Measurements from ENCODE around the gene MTCL1. TPM values are rescaled to one million over a fixed set of nuclear protein-coding genes. Genes with fewer than 3 reads are reported as not detected.

MTCL1 gene
- total RNA-seq, 2 experiments from 2014 or later: 0.14 to 0.43 TPM

- Mint-ChIP-seq H3K4me3 (no peak overlapping the region), H3K9me3 (no peaks in the 10 kb centered on the region), H3K4me1 (peaks cover 12% of the 10 kb centered on the region), H3K27ac (no peak overlapping the region), H3K36me3 (no peaks in the 10 kb centered on the region), H3K27me3 (no peaks in the 10 kb centered on the region)
- no peak for DNase-seq
These were observed 85.9 kb downstream of the MTCL1 start for GRCh38 chr18:8791171-8791651.

GRCh38 chr18:8792688-8793316, 87.4 kb downstream of the MTCL1 start:
- no peak for DNase-seq
- Mint-ChIP-seq H3K9me3 (no peaks in the 10 kb centered on the region), H3K27me3 (no peaks in the 10 kb centered on the region), H3K27ac (no peak overlapping the region), H3K4me1 (peaks cover 6% of the 10 kb centered on the region), H3K4me3 (no peak overlapping the region), H3K36me3 (no peaks in the 10 kb centered on the region)

- Mint-ChIP-seq H3K27ac (no peak overlapping the region), H3K4me1 (peaks cover 6% of the 10 kb centered on the region), H3K27me3 (no peaks in the 10 kb centered on the region), H3K4me3 (no peak overlapping the region), H3K9me3 (no peaks in the 10 kb centered on the region), H3K36me3 (no peaks in the 10 kb centered on the region)
- no peak for DNase-seq
These were observed 88.2 kb downstream of the MTCL1 start for GRCh38 chr18:8793445-8794155.

GRCh38 chr18:8794156-8794933, 89.0 kb downstream of the MTCL1 start:
- peaks cover 6% of the 10 kb centered on the region for H3K4me1 Mint-ChIP-seq
- H3K27me3 Mint-ChIP-seq: no peaks in the 10 kb centered on the region
- H3K27ac Mint-ChIP-seq: no peak overlapping the region
- no peak overlapping the region for H3K4me3 Mint-ChIP-seq
- no peaks in the 10 kb centered on the region for H3K9me3 Mint-ChIP-seq
- no peaks in the 10 kb centered on the region for H3K36me3 Mint-ChIP-seq
- DNase-seq: no peak

GRCh38 chr18:8794934-8795280, 89.6 kb downstream of the MTCL1 start:
- Mint-ChIP-seq H3K4me3 (no peak overlapping the region), H3K27me3 (no peaks in the 10 kb centered on the region), H3K36me3 (no peaks in the 10 kb centered on the region), H3K9me3 (no peaks in the 10 kb centered on the region), H3K4me1 (peaks cover 6% of the 10 kb centered on the region), H3K27ac (no peak overlapping the region)
- no peak for DNase-seq

- H3K4me3 Mint-ChIP-seq: no peak overlapping the region
- H3K27me3 Mint-ChIP-seq: no peaks in the 10 kb centered on the region
- H3K4me1 Mint-ChIP-seq: peaks cover 6% of the 10 kb centered on the region
- H3K9me3 Mint-ChIP-seq: no peaks in the 10 kb centered on the region
- no peak overlapping the region for H3K27ac Mint-ChIP-seq
- H3K36me3 Mint-ChIP-seq: no peaks in the 10 kb centered on the region
- DNase-seq: no peak
These were observed 90.4 kb downstream of the MTCL1 start for GRCh38 chr18:8795586-8796325.

GRCh38 chr18:8797206-8797605, 91.8 kb downstream of the MTCL1 start:
- H3K36me3 Mint-ChIP-seq: no peaks in the 10 kb centered on the region
- no peak overlapping the region for H3K4me3 Mint-ChIP-seq
- H3K27me3 Mint-ChIP-seq: no peaks in the 10 kb centered on the region
- no peak for DNase-seq
- H3K4me1 Mint-ChIP-seq: peaks cover 6% of the 10 kb centered on the region
- no peak overlapping the region for H3K27ac Mint-ChIP-seq
- no peaks in the 10 kb centered on the region for H3K9me3 Mint-ChIP-seq

GRCh38 chr18:8799001-8799400, 93.6 kb downstream of the MTCL1 start:
- H3K4me1 Mint-ChIP-seq: peaks cover 6% of the 10 kb centered on the region
- no peaks in the 10 kb centered on the region for H3K9me3 Mint-ChIP-seq
- H3K27ac Mint-ChIP-seq: no peak overlapping the region
- DNase-seq: no peak
- H3K27me3 Mint-ChIP-seq: no peaks in the 10 kb centered on the region
- H3K36me3 Mint-ChIP-seq: no peaks in the 10 kb centered on the region
- H3K4me3 Mint-ChIP-seq: no peak overlapping the region

GRCh38 chr18:8799596-8800441, 94.5 kb downstream of the MTCL1 start:
- no peaks in the 10 kb centered on the region for H3K9me3 Mint-ChIP-seq
- no peaks in the 10 kb centered on the region for H3K27me3 Mint-ChIP-seq
- H3K36me3 Mint-ChIP-seq: no peaks in the 10 kb centered on the region
- peaks cover 6% of the 10 kb centered on the region for H3K4me1 Mint-ChIP-seq
- H3K27ac Mint-ChIP-seq: no peak overlapping the region
- DNase-seq: no peak
- no peak overlapping the region for H3K4me3 Mint-ChIP-seq

- no peak for DNase-seq
- H3K9me3 Mint-ChIP-seq: no peaks in the 10 kb centered on the region
- H3K27me3 Mint-ChIP-seq: no peaks in the 10 kb centered on the region
- no peak overlapping the region for H3K4me3 Mint-ChIP-seq
- H3K27ac Mint-ChIP-seq: no peak overlapping the region
- no peaks in the 10 kb centered on the region for H3K36me3 Mint-ChIP-seq
- H3K4me1 Mint-ChIP-seq: peaks cover 6% of the 10 kb centered on the region
These were observed 95.1 kb downstream of the MTCL1 start for GRCh38 chr18:8800445-8800844.

GRCh38 chr18:8800876-8801262, 95.5 kb downstream of the MTCL1 start:
- no peak overlapping the region for H3K4me3 Mint-ChIP-seq
- H3K27me3 Mint-ChIP-seq: no peaks in the 10 kb centered on the region
- H3K27ac Mint-ChIP-seq: no peak overlapping the region
- H3K9me3 Mint-ChIP-seq: no peaks in the 10 kb centered on the region
- no peak for DNase-seq
- no peaks in the 10 kb centered on the region for H3K36me3 Mint-ChIP-seq
- H3K4me1 Mint-ChIP-seq: peaks cover 3% of the 10 kb centered on the region

GRCh38 chr18:8801263-8801901, 96.0 kb downstream of the MTCL1 start:
- DNase-seq: no peak
- Mint-ChIP-seq H3K4me3 (no peak overlapping the region), H3K36me3 (no peaks in the 10 kb centered on the region), H3K9me3 (no peaks in the 10 kb centered on the region), H3K4me1 (no peaks in the 10 kb centered on the region), H3K27ac (no peak overlapping the region), H3K27me3 (no peaks in the 10 kb centered on the region)

GRCh38 chr18:8802017-8802672, 96.8 kb downstream of the MTCL1 start:
- Mint-ChIP-seq H3K4me1 (peaks cover 3% of the 10 kb centered on the region), H3K36me3 (no peaks in the 10 kb centered on the region), H3K27me3 (no peaks in the 10 kb centered on the region), H3K9me3 (no peaks in the 10 kb centered on the region), H3K27ac (no peak overlapping the region), H3K4me3 (no peak overlapping the region)
- no peak for DNase-seq

All from activated naive CD8-positive, alpha-beta T cell treated with anti-CD3 and anti-CD28 coated beads for 36 hours (primary cell).